ENCODE results near the gene SGSM1. TPM values are rescaled to one million over a fixed set of nuclear protein-coding genes. Genes with fewer than 3 reads are reported as not detected.
A peak's percentile ranks its signal among the peaks of the same experiment; 100 is the strongest.

Gene SGSM1
- polyA plus RNA-seq, 3 donors, result not detected

DNA sequence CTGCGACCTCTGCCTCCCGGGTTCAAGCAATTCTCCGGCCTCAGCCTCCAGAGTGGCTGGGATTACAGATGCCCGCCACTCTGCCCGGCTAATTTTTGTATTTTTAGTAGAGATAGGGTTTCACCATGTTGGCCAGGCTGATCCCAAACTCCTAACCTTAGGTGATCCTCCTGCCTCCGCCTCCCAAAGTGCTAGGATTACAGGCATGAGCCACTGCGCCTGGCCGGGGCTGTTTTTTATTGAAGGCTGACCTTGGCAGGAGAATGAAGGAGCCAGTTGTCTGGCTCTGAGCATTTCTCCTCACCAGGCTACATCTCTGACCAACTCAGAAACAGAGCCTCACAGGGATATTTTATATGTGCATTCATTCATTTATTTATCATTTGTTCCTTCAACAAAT is 148.8 kb downstream of the SGSM1 start:
- no peaks in the 10 kb centered on the region for H3K79me2 ChIP-seq (ENCODE audit: insufficient read depth, low read length)
- intact Hi-C loops (cut with micrococcal nuclease), result no loop called here
- WGBS (ENCODE audit: insufficient coverage), result 100% methylated on average over 4 of the region's 8 CpGs
- Mint-ChIP-seq H3K36me3 (peaks cover 0 to 4% of the 10 kb centered on the region in 2 donors), H3K27ac (no peak overlapping the region), H3K4me3 (no peak overlapping the region), H3K4me1 (peaks cover 11% of the 10 kb centered on the region), H3K9me3 (peaks cover 0 to 8% (median 2%) of the 10 kb centered on the region in 7 donors), H3K27me3 (ENCODE audit: low read depth in 3 of 3) (peaks cover 52 to 57% (median 54%) of the 10 kb centered on the region in 3 donors)
- H2AFZ ChIP-seq (ENCODE audit: insufficient read depth, low read depth, low read length, poor library complexity, severe bottlenecking), result no peak overlapping the region
- TF ChIP-seq, protein P1, sequence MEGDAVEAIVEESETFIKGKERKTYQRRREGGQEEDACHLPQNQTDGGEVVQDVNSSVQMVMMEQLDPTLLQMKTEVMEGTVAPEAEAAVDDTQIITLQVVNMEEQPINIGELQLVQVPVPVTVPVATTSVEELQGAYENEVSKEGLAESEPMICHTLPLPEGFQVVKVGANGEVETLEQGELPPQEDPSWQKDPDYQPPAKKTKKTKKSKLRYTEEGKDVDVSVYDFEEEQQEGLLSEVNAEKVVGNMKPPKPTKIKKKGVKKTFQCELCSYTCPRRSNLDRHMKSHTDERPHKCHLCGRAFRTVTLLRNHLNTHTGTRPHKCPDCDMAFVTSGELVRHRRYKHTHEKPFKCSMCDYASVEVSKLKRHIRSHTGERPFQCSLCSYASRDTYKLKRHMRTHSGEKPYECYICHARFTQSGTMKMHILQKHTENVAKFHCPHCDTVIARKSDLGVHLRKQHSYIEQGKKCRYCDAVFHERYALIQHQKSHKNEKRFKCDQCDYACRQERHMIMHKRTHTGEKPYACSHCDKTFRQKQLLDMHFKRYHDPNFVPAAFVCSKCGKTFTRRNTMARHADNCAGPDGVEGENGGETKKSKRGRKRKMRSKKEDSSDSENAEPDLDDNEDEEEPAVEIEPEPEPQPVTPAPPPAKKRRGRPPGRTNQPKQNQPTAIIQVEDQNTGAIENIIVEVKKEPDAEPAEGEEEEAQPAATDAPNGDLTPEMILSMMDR (IDR thresholded peaks at IDR 0.05), result no peak
- H3K27me3 ChIP-seq (ENCODE audit: control insufficient read depth in 2 of 2, insufficient read depth in 2 of 2, low read length in 2 of 2), result peaks cover 31 to 56% of the 10 kb centered on the region in 2 donors
- H3K36me3 ChIP-seq (replicated peaks in 1 of 2; ENCODE audit: control insufficient read depth in 1 of 2, insufficient read depth in 2 of 2, low read length in 2 of 2), result no peaks in the 10 kb centered on the region
- no peak overlapping the region for H3K9ac ChIP-seq (ENCODE audit: insufficient read depth, low read length, poor library complexity, severe bottlenecking)
- H3K9me3 ChIP-seq (replicated peaks in 1 of 2; ENCODE audit: control insufficient read depth in 1 of 2, insufficient read depth in 1 of 2, low read length in 2 of 2), result peaks cover 0 to 13% of the 10 kb centered on the region in 2 donors
- DNase-seq, result no peak
- H3K27ac ChIP-seq (ENCODE audit: low read depth in 1 of 2, low read length in 2 of 2), result no peak overlapping the region
- H4K20me1 ChIP-seq (ENCODE audit: insufficient read depth, low read length), result no peaks in the 10 kb centered on the region
- no peak overlapping the region for H3K4me2 ChIP-seq (replicated peaks; ENCODE audit: extremely low read depth, low read length, poor library complexity, severe bottlenecking)
- H3K4me3 ChIP-seq (replicated peaks in 1 of 3; ENCODE audit: low read depth in 2 of 3, low read length in 3 of 3), result no peak overlapping the region
- H3K4me1 ChIP-seq (ENCODE audit: control insufficient read depth in 1 of 2, insufficient read depth in 2 of 2, low read length in 2 of 2), result peaks cover 9 to 18% of the 10 kb centered on the region in 2 donors

DNA sequence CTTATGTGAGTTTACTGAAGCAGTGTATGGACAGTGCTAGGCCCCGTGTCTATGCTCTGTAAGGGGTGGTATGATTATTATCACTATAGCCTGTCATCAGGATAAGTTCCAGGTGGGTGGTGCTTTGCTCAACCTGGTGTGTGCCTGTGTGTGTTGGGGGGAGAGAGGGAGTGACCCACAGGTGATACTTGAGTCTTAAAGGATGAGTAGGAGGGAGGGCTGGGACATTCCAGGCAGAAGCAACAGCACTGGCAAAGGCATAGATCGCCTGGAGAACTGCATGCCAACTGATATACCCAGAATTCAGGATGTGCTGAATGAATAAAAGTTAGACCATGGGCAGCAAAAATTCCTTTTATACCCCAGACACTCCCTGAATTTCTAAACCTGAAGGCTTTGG is 151.0 kb downstream of the SGSM1 start:
- Histone ChIP-seq H4K20me1 (ENCODE audit: insufficient read depth, low read length) (no peaks in the 10 kb centered on the region), H3K9me3 (replicated peaks in 1 of 2; ENCODE audit: control insufficient read depth in 1 of 2, insufficient read depth in 1 of 2, low read length in 2 of 2) (peaks cover 0 to 13% of the 10 kb centered on the region in 2 donors), H3K4me3 (replicated peaks in 1 of 3; ENCODE audit: low read depth in 2 of 3, low read length in 3 of 3) (no peak overlapping the region), H3K36me3 (replicated peaks in 1 of 2; ENCODE audit: control insufficient read depth in 1 of 2, insufficient read depth in 2 of 2, low read length in 2 of 2) (no peaks in the 10 kb centered on the region), H3K9ac (ENCODE audit: insufficient read depth, low read length, poor library complexity, severe bottlenecking) (no peak overlapping the region), H3K27ac (ENCODE audit: low read depth in 1 of 2, low read length in 2 of 2) (no peak overlapping the region), H3K4me1 (ENCODE audit: control insufficient read depth in 1 of 2, insufficient read depth in 2 of 2, low read length in 2 of 2) (peaks cover 8 to 15% of the 10 kb centered on the region in 2 donors), H2AFZ (ENCODE audit: insufficient read depth, low read depth, low read length, poor library complexity, severe bottlenecking) (no peak overlapping the region), H3K4me2 (replicated peaks; ENCODE audit: extremely low read depth, low read length, poor library complexity, severe bottlenecking) (no peak overlapping the region), H3K27me3 (ENCODE audit: control insufficient read depth in 2 of 2, insufficient read depth in 2 of 2, low read length in 2 of 2) (peaks cover 16 to 34% of the 10 kb centered on the region in 2 donors), H3K79me2 (ENCODE audit: insufficient read depth, low read length) (no peaks in the 10 kb centered on the region)
- no peak overlapping the region for H3K4me3 Mint-ChIP-seq
- peaks cover 0 to 8% (median 3%) of the 10 kb centered on the region in 7 donors for H3K9me3 Mint-ChIP-seq
- TF ChIP-seq, protein P1 (IDR thresholded peaks at IDR 0.05), result no peak
- H3K27me3 Mint-ChIP-seq (ENCODE audit: low read depth in 3 of 3), result peaks cover 36 to 38% (median 36%) of the 10 kb centered on the region in 3 donors
- intact Hi-C loops (cut with micrococcal nuclease), result no loop called here
- DNase-seq, result no peak
- WGBS (ENCODE audit: insufficient coverage), result no CpG with 5 or more reads among the region's 2 CpGs
- H3K36me3 Mint-ChIP-seq, result peaks cover 0 to 3% of the 10 kb centered on the region in 2 donors
- H3K27ac Mint-ChIP-seq, result peak overlapping the region in 1 of 7 donors; percentile 64
- peaks cover 9% of the 10 kb centered on the region for H3K4me1 Mint-ChIP-seq

Data from CD14-positive monocyte (primary cell).